ENCODE results near the gene C11orf58.

The C11orf58 gene

DNA sequence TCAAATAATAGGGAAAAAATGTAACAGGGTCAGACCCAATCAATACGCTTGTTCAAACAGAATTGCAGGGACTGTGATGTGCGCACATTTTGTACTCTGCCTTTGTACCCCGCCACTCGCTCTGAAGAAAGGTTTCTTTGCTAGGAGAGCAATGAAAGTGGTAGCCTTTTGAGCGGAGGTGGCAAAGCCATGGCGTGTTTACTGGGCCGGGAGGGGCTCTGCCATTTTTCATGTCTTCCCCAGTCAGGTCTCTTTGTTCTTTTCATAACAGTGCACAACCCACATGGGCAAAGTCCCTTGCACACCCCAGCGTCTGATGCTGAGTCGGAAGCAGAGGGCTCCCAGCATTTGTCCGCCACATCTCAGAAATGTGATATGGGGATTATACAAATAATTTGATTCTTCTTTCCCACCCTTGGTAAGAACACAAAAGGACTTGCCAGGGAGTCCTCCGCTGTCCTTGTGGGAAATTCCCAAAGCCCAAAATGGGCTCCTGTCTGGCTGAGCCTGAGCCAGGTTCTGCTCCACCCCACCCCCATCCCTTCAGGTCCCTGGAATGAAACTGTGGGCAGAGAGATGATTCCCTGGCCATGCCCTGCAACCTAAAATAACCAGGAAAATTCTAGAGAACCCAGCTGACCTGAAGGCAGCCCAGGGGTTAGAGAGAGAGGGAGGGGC is 36.6 kb downstream of the C11orf58 start:
- DNase-seq, result no peak
- Histone ChIP-seq H3K9me2 (replicated peaks; ENCODE audit: insufficient read depth, low read length) (no peaks in the 10 kb centered on the region), H3K9ac (ENCODE audit: low read length) (no peak overlapping the region), H3K9me3 (replicated peaks; ENCODE audit: insufficient read depth, low read length) (no peaks in the 10 kb centered on the region), H3K36me3 (replicated peaks; ENCODE audit: insufficient read depth, low read length) (no peaks in the 10 kb centered on the region), H3K4me3 (ENCODE audit: low read length) (no peak overlapping the region), H3K27me3 (replicated peaks; ENCODE audit: insufficient read depth, low read length) (no peaks in the 10 kb centered on the region), H2AFZ (ENCODE audit: low read length) (no peak overlapping the region), H3K79me2 (ENCODE audit: low read length) (no peaks in the 10 kb centered on the region), H4K20me1 (ENCODE audit: insufficient read depth, low read length) (no peaks in the 10 kb centered on the region), H3K4me2 (ENCODE audit: low read depth, low read length) (no peak overlapping the region), H3F3A (ENCODE audit: insufficient read depth, low read length) (no peaks in the 10 kb centered on the region), H3K27ac (ENCODE audit: low read length) (no peak overlapping the region), H3K4me1 (ENCODE audit: low read length) (peaks cover 6% of the 10 kb centered on the region)
- TF ChIP-seq CTCF (IDR thresholded peaks at IDR 0.05; ENCODE audit: low read length) (no peak), EZH2phosphoT487 (IDR thresholded peaks at IDR 0.05; ENCODE audit: low read length) (no peak), EZH2 (optimal IDR thresholded peaks at IDR 0.05; ENCODE audit: low read depth, low read length) (no peak)

GRCh38 chr11:16775614-16776283 is 37.3 kb downstream of the C11orf58 start:
- no peak for TF ChIP-seq EZH2 (optimal IDR thresholded peaks at IDR 0.05; ENCODE audit: low read depth, low read length)
- TF ChIP-seq EZH2phosphoT487 (IDR thresholded peaks at IDR 0.05; ENCODE audit: low read length), result no peak
- TF ChIP-seq CTCF (IDR thresholded peaks at IDR 0.05; ENCODE audit: low read length), result no peak
- Histone ChIP-seq H4K20me1 (ENCODE audit: insufficient read depth, low read length) (no peaks in the 10 kb centered on the region), H3K27ac (ENCODE audit: low read length) (no peak overlapping the region), H3K9me3 (replicated peaks; ENCODE audit: insufficient read depth, low read length) (no peaks in the 10 kb centered on the region), H3K4me2 (ENCODE audit: low read depth, low read length) (no peak overlapping the region), H3K4me3 (ENCODE audit: low read length) (no peak overlapping the region), H3K9ac (ENCODE audit: low read length) (no peak overlapping the region), H3K27me3 (replicated peaks; ENCODE audit: insufficient read depth, low read length) (no peaks in the 10 kb centered on the region), H3K4me1 (ENCODE audit: low read length) (peaks cover 6% of the 10 kb centered on the region), H3K36me3 (replicated peaks; ENCODE audit: insufficient read depth, low read length) (no peaks in the 10 kb centered on the region), H2AFZ (ENCODE audit: low read length) (no peak overlapping the region), H3K9me2 (replicated peaks; ENCODE audit: insufficient read depth, low read length) (no peaks in the 10 kb centered on the region), H3F3A (ENCODE audit: insufficient read depth, low read length) (no peaks in the 10 kb centered on the region), H3K79me2 (ENCODE audit: low read length) (no peaks in the 10 kb centered on the region)
- no peak for DNase-seq

DNA sequence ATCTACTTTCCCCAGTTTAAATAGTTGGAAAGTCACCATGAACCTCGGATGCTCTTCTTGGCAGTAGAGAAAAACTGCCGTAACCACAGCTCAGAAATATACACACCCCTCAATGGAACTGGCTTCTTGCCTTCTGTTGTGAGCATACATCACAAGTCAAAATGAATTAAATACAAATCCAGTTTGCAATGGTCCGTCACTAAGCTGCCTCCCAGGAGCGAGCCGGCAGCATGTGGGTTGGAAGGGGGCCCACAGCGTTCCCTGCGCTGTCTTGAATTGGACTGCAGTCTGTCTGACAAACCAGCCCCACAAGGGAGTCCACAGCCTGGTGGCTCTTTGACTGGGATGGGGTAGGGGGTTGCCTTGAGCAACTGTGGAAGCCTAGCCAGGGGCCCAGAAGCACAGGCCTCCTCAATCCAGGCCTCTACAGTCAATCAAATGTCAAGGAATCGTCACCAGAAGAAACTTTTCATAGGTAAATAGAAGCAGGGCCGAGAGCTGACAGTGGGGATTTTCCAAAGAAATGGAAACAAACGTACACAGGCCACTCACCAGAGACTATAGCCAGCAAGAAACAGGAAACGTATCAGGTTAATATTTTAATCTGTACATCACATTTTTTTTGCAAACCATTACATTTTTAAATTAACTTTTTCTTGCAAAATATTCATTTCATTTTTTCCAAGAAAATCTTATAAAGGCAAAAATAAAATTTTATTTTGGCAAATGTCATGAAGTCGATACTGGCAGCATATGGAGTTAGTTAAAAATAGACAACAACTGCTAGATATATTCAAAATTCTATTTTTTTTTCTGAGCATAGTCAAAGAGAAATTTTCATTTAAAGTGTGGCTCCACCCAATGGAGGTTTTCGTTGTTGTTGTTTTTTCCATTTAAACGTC is 38.5 kb downstream of the C11orf58 start:
- no peak overlapping the region for H3K27ac ChIP-seq (ENCODE audit: low read length)
- no peaks in the 10 kb centered on the region for H4K20me1 ChIP-seq (ENCODE audit: insufficient read depth, low read length)
- no peak for DNase-seq
- TF ChIP-seq EZH2phosphoT487 (IDR thresholded peaks at IDR 0.05; ENCODE audit: low read length), result no peak
- no peak for TF ChIP-seq CTCF (IDR thresholded peaks at IDR 0.05; ENCODE audit: low read length)
- no peak for TF ChIP-seq EZH2 (optimal IDR thresholded peaks at IDR 0.05; ENCODE audit: low read depth, low read length)
- H3K27me3 ChIP-seq (replicated peaks; ENCODE audit: insufficient read depth, low read length), result no peaks in the 10 kb centered on the region
- no peak overlapping the region for H3K4me2 ChIP-seq (ENCODE audit: low read depth, low read length)
- no peak overlapping the region for H3K9ac ChIP-seq (ENCODE audit: low read length)
- H3K36me3 ChIP-seq (replicated peaks; ENCODE audit: insufficient read depth, low read length), result no peaks in the 10 kb centered on the region
- H3K4me3 ChIP-seq (ENCODE audit: low read length), result no peak overlapping the region
- H2AFZ ChIP-seq (ENCODE audit: low read length), result no peak overlapping the region
- no peaks in the 10 kb centered on the region for H3K9me2 ChIP-seq (replicated peaks; ENCODE audit: insufficient read depth, low read length)
- H3K9me3 ChIP-seq (replicated peaks; ENCODE audit: insufficient read depth, low read length), result no peaks in the 10 kb centered on the region
- no peaks in the 10 kb centered on the region for H3K4me1 ChIP-seq (ENCODE audit: low read length)
- no peaks in the 10 kb centered on the region for H3F3A ChIP-seq (ENCODE audit: insufficient read depth, low read length)
- H3K79me2 ChIP-seq (ENCODE audit: low read length), result no peaks in the 10 kb centered on the region
